ENCODE measurements around the gene CAMSAP1. TPM values are rescaled to one million over a fixed set of nuclear protein-coding genes. Genes with fewer than 3 reads are reported as not detected.

CAMSAP1 gene
- total RNA-seq, 5 donors from 2014 or later (not counting 1 experiment from before 2014, with no cell fraction given), result 25.6 to 38.7 (median 35.6) TPM

DNA sequence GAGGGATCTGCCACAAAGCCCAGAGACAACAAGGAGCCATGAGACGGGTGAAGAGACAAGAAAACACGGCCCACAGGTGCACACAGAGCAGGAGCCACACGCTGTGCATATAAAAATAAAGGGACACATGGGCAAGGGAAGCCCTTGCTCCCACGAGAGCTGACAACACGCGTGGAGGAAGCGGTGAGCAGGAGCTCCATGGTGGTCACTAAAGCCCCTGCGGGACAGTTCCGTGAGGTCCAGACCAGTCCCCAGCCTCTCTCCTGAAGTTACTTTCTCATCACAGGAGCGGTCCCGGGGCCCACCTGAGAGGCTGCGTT lies 90.7 kb downstream of the CAMSAP1 start:
- ChIA-PET POLR2A (no interaction called here), CTCF (interaction anchor here in 1 of 2 donors (0.5 kb wide), 1 partner anchor 56 kb away, joined by 6 read pairs; no protein-coding TSS in a partner anchor)
- H3K27ac ChIP-seq (ENCODE audit: low read length), result no peak overlapping the region
- Mint-ChIP-seq H3K27me3 (no peaks in the 10 kb centered on the region), H3K36me3 (peaks cover 74% of the 10 kb centered on the region), H3K4me1 (no peaks in the 10 kb centered on the region), H3K9me3 (no peaks in the 10 kb centered on the region), H3K27ac (no peak overlapping the region), H3K4me3 (no peak overlapping the region)
- ATAC-seq (replicated peaks in 1 of 4), result no peak
- H3K9me3 ChIP-seq, result no peaks in the 10 kb centered on the region
- no peaks in the 10 kb centered on the region for H3K4me1 ChIP-seq (ENCODE audit: control insufficient read depth in 1 of 2, extremely low read depth in 1 of 2, insufficient read depth in 2 of 2, low read length in 2 of 2)
- no peak overlapping the region for H3K4me3 ChIP-seq (ENCODE audit: control insufficient read depth in 1 of 2, extremely low read depth in 1 of 2, low read length in 1 of 2)
- 96% methylated on average over 10 of the region's 12 CpGs for WGBS (ENCODE audit: insufficient coverage)
- H3K36me3 ChIP-seq (ENCODE audit: control insufficient read depth in 2 of 2, extremely low read depth in 1 of 2, insufficient read depth in 1 of 2, low read length in 1 of 2), result peaks cover 40 to 77% of the 10 kb centered on the region in 2 donors
- no peak for DNase-seq
- H3K27me3 ChIP-seq (replicated peaks in 1 of 2; ENCODE audit: control insufficient read depth in 2 of 2, extremely low read depth in 1 of 2, insufficient read depth in 2 of 2, low read length in 1 of 2), result no peaks in the 10 kb centered on the region

DNA sequence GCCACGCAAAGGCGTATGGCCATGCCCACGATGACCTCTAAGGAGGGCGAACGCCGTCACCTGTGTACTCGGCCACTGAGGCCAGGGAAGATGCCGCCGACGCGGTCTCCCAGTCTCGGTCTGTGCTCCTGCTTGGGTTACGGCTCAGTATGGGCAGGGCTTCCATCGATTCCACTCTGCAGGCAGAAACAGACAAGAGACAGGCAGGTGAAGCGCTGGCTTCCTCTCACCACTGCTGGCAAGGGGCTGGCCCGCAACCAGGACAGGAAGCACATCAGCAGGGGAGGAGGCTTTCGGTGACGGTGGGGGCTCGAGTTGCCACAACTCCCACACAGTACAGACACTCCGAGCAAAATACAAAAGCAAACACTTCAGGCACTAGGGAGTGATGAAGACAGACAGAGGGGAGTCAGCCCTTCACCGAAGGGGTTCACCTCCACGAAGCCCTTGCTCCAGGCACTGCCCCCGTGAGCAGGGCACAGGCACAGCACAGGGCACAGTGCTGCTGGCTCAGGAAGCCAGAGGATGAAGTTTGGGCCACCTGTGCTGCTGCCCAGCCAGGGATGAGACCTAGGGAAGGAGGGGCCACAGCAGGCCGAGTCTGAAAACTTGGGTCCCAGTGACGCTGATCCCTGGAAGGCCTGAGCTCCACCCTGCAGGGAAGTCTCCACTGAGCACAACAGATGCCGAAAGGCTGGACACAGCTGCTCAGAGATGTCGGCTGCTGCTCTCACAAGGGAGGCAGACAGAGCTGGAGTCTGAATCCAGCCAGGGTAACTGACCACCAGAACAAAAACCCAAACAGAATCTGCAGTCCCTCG lies 91.3 kb downstream of the CAMSAP1 start:
- DNase-seq, result peak in 1 of 35 experiments; percentile 2
- Mint-ChIP-seq H3K4me1 (no peaks in the 10 kb centered on the region), H3K36me3 (peaks cover 75% of the 10 kb centered on the region), H3K27ac (no peak overlapping the region), H3K27me3 (no peaks in the 10 kb centered on the region), H3K4me3 (no peak overlapping the region), H3K9me3 (no peaks in the 10 kb centered on the region)
- 85% methylated on average over 21 of the region's 28 CpGs for WGBS (ENCODE audit: insufficient coverage)
- Histone ChIP-seq H3K4me1 (ENCODE audit: control insufficient read depth in 1 of 2, extremely low read depth in 1 of 2, insufficient read depth in 2 of 2, low read length in 2 of 2) (no peaks in the 10 kb centered on the region), H3K9me3 (no peaks in the 10 kb centered on the region), H3K27me3 (replicated peaks in 1 of 2; ENCODE audit: control insufficient read depth in 2 of 2, extremely low read depth in 1 of 2, insufficient read depth in 2 of 2, low read length in 1 of 2) (no peaks in the 10 kb centered on the region), H3K4me3 (ENCODE audit: control insufficient read depth in 1 of 2, extremely low read depth in 1 of 2, low read length in 1 of 2) (no peak overlapping the region), H3K27ac (ENCODE audit: low read length) (no peak overlapping the region), H3K36me3 (ENCODE audit: control insufficient read depth in 2 of 2, extremely low read depth in 1 of 2, insufficient read depth in 1 of 2, low read length in 1 of 2) (peaks cover 46 to 77% of the 10 kb centered on the region in 2 donors)
- ChIA-PET CTCF (interaction anchor here in 1 of 2 donors (0.5 kb wide), 1 partner anchor 55 kb away, joined by 6 read pairs; no protein-coding TSS in a partner anchor), POLR2A (no interaction called here)
- peak in 2 of 4 experiments; percentile 13 to 40 for ATAC-seq (replicated peaks in 1 of 4)

DNA sequence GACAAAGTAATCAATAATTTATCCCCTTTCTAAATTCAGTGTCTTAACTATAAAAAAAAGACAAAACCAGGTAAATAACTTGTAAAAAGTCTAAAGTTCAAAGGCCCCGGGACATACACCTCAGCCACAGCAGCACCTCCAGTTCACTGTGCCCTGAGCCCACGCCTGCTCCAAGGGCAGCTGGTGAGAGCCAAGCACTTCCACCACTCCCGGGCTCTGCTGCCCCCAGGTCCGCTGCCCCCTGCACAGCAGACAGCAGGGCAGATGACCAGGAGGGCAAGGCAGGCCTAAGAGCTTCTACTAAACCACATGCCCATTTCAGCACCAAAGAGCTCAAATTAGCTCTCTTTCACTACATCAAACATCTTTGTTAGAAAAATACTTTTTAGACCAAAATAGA lies 91.9 kb downstream of the CAMSAP1 start:
- no peak overlapping the region for H3K27ac ChIP-seq (ENCODE audit: low read length)
- DNase-seq, result no peak
- WGBS (ENCODE audit: insufficient coverage), result 95% methylated on average over 4 of the region's 4 CpGs
- no peak for ATAC-seq (replicated peaks in 1 of 4)
- H3K9me3 ChIP-seq, result no peaks in the 10 kb centered on the region
- H3K27me3 ChIP-seq (replicated peaks in 1 of 2; ENCODE audit: control insufficient read depth in 2 of 2, extremely low read depth in 1 of 2, insufficient read depth in 2 of 2, low read length in 1 of 2), result no peaks in the 10 kb centered on the region
- no peaks in the 10 kb centered on the region for H3K9me3 Mint-ChIP-seq
- H3K4me1 ChIP-seq (ENCODE audit: control insufficient read depth in 1 of 2, extremely low read depth in 1 of 2, insufficient read depth in 2 of 2, low read length in 2 of 2), result no peaks in the 10 kb centered on the region
- H3K4me1 Mint-ChIP-seq, result no peaks in the 10 kb centered on the region
- H3K36me3 ChIP-seq (ENCODE audit: control insufficient read depth in 2 of 2, extremely low read depth in 1 of 2, insufficient read depth in 1 of 2, low read length in 1 of 2), result peaks cover 46 to 77% of the 10 kb centered on the region in 2 donors
- H3K27ac Mint-ChIP-seq, result no peak overlapping the region
- ChIA-PET POLR2A (no interaction called here), CTCF (no interaction called here)
- peaks cover 75% of the 10 kb centered on the region for H3K36me3 Mint-ChIP-seq
- no peaks in the 10 kb centered on the region for H3K27me3 Mint-ChIP-seq
- H3K4me3 Mint-ChIP-seq, result no peak overlapping the region
- no peak overlapping the region for H3K4me3 ChIP-seq (ENCODE audit: control insufficient read depth in 1 of 2, extremely low read depth in 1 of 2, low read length in 1 of 2)

DNA sequence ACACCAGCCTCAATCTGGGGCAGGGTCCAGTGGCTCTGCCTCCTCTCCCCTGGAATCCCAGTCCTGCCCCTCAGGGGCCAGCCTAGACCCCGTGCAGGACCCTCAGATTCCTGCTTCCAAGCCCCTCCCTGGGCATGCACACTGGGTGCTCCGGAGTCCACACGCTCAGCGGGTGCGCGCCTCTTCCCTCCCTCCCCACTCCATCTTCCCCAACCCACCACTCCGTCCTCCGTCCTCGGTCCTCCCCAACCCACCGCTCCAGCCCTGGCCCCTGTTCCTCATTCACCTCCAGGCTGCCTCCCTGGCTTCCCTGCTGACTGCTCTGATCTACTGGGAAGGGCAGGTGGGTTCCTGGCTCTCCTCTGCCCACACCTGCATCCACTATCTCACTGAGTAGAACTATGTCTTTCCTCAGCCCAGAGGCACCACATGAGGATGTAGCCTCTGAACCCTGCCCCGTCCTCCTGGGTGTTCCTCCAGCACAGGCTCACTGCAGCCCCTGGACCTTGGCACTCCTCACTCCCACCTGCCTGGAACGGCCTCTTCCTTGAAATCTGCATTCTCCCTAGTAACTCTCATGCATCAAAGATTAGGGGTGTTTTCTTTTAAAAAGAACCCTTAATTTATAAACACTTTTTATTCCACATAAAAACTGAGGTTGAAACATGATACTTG lies 92.8 kb downstream of the CAMSAP1 start:
- DNase-seq (no peak), ATAC-seq (replicated peaks in 1 of 4) (no peak)
- peaks cover 46 to 75% of the 10 kb centered on the region in 2 donors for H3K36me3 ChIP-seq (ENCODE audit: control insufficient read depth in 2 of 2, extremely low read depth in 1 of 2, insufficient read depth in 1 of 2, low read length in 1 of 2)
- Mint-ChIP-seq H3K9me3 (no peaks in the 10 kb centered on the region), H3K36me3 (peaks cover 75% of the 10 kb centered on the region), H3K27me3 (no peaks in the 10 kb centered on the region), H3K4me1 (no peaks in the 10 kb centered on the region), H3K27ac (no peak overlapping the region), H3K4me3 (no peak overlapping the region)
- H3K27me3 ChIP-seq (replicated peaks in 1 of 2; ENCODE audit: control insufficient read depth in 2 of 2, extremely low read depth in 1 of 2, insufficient read depth in 2 of 2, low read length in 1 of 2), result no peaks in the 10 kb centered on the region
- H3K4me3 ChIP-seq (ENCODE audit: control insufficient read depth in 1 of 2, extremely low read depth in 1 of 2, low read length in 1 of 2), result no peak overlapping the region
- no peaks in the 10 kb centered on the region for H3K9me3 ChIP-seq
- ChIA-PET CTCF (no interaction called here), POLR2A (no interaction called here)
- H3K27ac ChIP-seq (ENCODE audit: low read length), result no peak overlapping the region
- over 99% methylated on average over 6 of the region's 12 CpGs for WGBS (ENCODE audit: insufficient coverage)
- H3K4me1 ChIP-seq (ENCODE audit: control insufficient read depth in 1 of 2, extremely low read depth in 1 of 2, insufficient read depth in 2 of 2, low read length in 2 of 2), result no peaks in the 10 kb centered on the region

DNA sequence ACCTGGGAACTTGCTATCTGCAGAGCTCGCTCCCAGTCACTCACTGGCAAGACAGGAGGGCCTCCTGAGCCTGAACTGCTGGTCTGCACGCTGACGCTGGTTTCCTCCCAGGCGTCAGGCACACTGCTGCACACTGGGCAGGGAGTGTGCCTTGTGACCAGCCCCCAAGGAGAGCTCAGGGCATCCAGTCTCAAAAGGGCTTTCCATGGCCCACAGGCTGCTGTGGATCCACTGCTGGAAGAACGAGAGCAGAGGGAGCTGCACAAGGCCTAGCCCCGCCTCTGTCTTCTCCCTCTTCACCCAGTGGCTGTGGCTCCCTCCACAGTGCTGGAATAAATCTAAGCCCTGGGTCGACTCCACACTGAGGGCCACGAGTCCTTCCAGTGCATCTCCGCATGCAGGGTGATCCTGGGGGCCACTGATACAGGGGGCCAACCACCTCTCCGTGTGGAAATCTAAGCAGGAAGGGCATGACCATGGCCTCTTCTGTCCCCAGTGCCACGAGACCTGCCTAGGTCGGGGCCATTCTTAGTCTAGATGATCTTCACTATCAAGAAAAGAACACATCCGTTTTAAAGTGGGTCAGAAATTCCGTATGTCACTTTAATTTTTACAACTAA lies 93.6 kb downstream of the CAMSAP1 start:
- Histone ChIP-seq H3K36me3 (ENCODE audit: control insufficient read depth in 2 of 2, extremely low read depth in 1 of 2, insufficient read depth in 1 of 2, low read length in 1 of 2) (peaks cover 44 to 72% of the 10 kb centered on the region in 2 donors), H3K27me3 (replicated peaks in 1 of 2; ENCODE audit: control insufficient read depth in 2 of 2, extremely low read depth in 1 of 2, insufficient read depth in 2 of 2, low read length in 1 of 2) (no peaks in the 10 kb centered on the region), H3K4me1 (ENCODE audit: control insufficient read depth in 1 of 2, extremely low read depth in 1 of 2, insufficient read depth in 2 of 2, low read length in 2 of 2) (no peaks in the 10 kb centered on the region), H3K9me3 (no peaks in the 10 kb centered on the region), H3K4me3 (ENCODE audit: control insufficient read depth in 1 of 2, extremely low read depth in 1 of 2, low read length in 1 of 2) (no peak overlapping the region), H3K27ac (ENCODE audit: low read length) (no peak overlapping the region)
- POLR2A ChIA-PET, result no interaction called here
- CTCF ChIA-PET, result no interaction called here
- no peaks in the 10 kb centered on the region for H3K4me1 Mint-ChIP-seq
- no peaks in the 10 kb centered on the region for H3K27me3 Mint-ChIP-seq
- WGBS (ENCODE audit: insufficient coverage), result 94% methylated on average over 8 of the region's 14 CpGs
- DNase-seq, result no peak
- H3K4me3 Mint-ChIP-seq, result no peak overlapping the region
- no peak overlapping the region for H3K27ac Mint-ChIP-seq
- H3K9me3 Mint-ChIP-seq, result no peaks in the 10 kb centered on the region
- no peak for ATAC-seq (replicated peaks in 1 of 4)
- H3K36me3 Mint-ChIP-seq, result peaks cover 73% of the 10 kb centered on the region

DNA sequence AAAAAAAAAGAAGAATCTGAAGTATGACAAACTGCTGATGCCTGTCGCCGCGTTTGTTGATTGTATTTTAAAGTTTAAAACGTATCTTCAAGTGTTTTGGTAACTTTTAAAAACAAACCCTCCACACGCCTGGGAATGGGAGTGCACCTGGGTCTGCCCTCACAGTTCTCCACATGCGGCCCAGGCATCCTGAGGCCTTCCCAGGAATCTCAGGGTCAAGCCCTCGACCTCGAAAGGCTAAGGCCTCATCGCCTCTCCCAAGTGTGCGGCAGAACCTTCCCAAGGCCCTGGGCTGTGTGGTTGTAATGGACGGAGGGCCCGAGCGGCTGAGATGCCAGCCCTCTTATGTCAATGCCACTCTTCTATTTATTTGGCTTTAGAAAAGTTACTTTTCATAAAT lies 94.4 kb downstream of the CAMSAP1 start:
- Mint-ChIP-seq H3K4me1 (no peaks in the 10 kb centered on the region), H3K4me3 (no peak overlapping the region), H3K27me3 (no peaks in the 10 kb centered on the region), H3K36me3 (peaks cover 70% of the 10 kb centered on the region), H3K9me3 (no peaks in the 10 kb centered on the region), H3K27ac (no peak overlapping the region)
- H3K4me3 ChIP-seq (ENCODE audit: control insufficient read depth in 1 of 2, extremely low read depth in 1 of 2, low read length in 1 of 2), result no peak overlapping the region
- ATAC-seq (replicated peaks in 1 of 4) (no peak), DNase-seq (no peak)
- WGBS (ENCODE audit: insufficient coverage), result 100% methylated on average over 2 of the region's 13 CpGs
- no peak overlapping the region for H3K27ac ChIP-seq (ENCODE audit: low read length)
- H3K9me3 ChIP-seq, result no peaks in the 10 kb centered on the region
- ChIA-PET CTCF (no interaction called here), POLR2A (no interaction called here)
- peaks cover 37 to 65% of the 10 kb centered on the region in 2 donors for H3K36me3 ChIP-seq (ENCODE audit: control insufficient read depth in 2 of 2, extremely low read depth in 1 of 2, insufficient read depth in 1 of 2, low read length in 1 of 2)
- H3K4me1 ChIP-seq (ENCODE audit: control insufficient read depth in 1 of 2, extremely low read depth in 1 of 2, insufficient read depth in 2 of 2, low read length in 2 of 2), result no peaks in the 10 kb centered on the region
- H3K27me3 ChIP-seq (replicated peaks in 1 of 2; ENCODE audit: control insufficient read depth in 2 of 2, extremely low read depth in 1 of 2, insufficient read depth in 2 of 2, low read length in 1 of 2), result no peaks in the 10 kb centered on the region
